ENCODE results near the gene TMSB10. TPM values are rescaled to one million over a fixed set of nuclear protein-coding genes. Genes with fewer than 3 reads are reported as not detected.

Gene TMSB10
- total and polyA plus RNA-seq, 4 donors, result 225 to 518 (median 256) TPM

- TF ChIP-seq FOXA2 (IDR thresholded peaks at IDR 0.05) (no peak), RAD21 (IDR thresholded peaks at IDR 0.05) (peak; percentile 65 to 70)
- Histone ChIP-seq H3K9ac (ENCODE audit: low read depth in 1 of 2, low read length in 2 of 2) (no peak overlapping the region), H3K27ac (ENCODE audit: low read depth in 1 of 2, low read length in 2 of 2) (no peak overlapping the region), H3K27me3 (ENCODE audit: control insufficient read depth in 4 of 4, insufficient read depth in 4 of 4, low read length in 3 of 4) (no peaks in the 10 kb centered on the region), H3K9me3 (ENCODE audit: control insufficient read depth in 4 of 4, low read length in 3 of 4) (no peaks in the 10 kb centered on the region), H3K4me3 (ENCODE audit: low read depth in 1 of 3, low read length in 3 of 3) (no peak overlapping the region), H3K36me3 (ENCODE audit: control insufficient read depth in 4 of 4, insufficient read depth in 3 of 4, low read depth in 1 of 4, low read length in 3 of 4) (no peaks in the 10 kb centered on the region), H3K4me1 (ENCODE audit: control insufficient read depth in 4 of 4, insufficient read depth in 4 of 4, low read length in 3 of 4) (no peaks in the 10 kb centered on the region)
- DNase-seq (ENCODE audit: low spot score), result no peak
- WGBS, result 87% methylated on average over 3 of the region's 3 CpGs
Observed at GRCh38 chr2:84858123-84858522, 47.3 kb upstream of the TMSB10 start.

DNA sequence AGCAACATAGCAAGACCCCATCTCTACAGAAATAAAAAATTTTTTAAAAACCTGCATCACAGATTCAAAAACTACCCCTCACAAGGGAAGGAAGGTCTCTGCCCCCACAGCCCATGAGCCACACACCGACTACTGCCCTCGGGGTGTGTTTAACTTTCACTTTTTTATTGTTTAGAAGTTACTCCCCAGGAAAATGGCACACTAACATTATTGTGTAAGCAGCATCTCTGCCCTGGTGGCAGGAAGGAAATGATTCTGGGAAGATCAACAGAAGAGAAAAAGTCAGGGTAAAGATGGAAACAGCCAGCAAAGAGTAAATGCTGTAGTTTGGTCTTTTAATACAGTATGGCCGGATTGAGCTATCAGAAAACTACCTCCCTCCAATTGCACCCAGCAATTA is 46.5 kb upstream of the TMSB10 start:
- Histone ChIP-seq H3K9ac (ENCODE audit: low read depth in 1 of 2, low read length in 2 of 2) (no peak overlapping the region), H3K4me1 (ENCODE audit: control insufficient read depth in 4 of 4, insufficient read depth in 4 of 4, low read length in 3 of 4) (no peaks in the 10 kb centered on the region), H3K27ac (ENCODE audit: low read depth in 1 of 2, low read length in 2 of 2) (no peak overlapping the region), H3K9me3 (ENCODE audit: control insufficient read depth in 4 of 4, low read length in 3 of 4) (no peaks in the 10 kb centered on the region), H3K4me3 (ENCODE audit: low read depth in 1 of 3, low read length in 3 of 3) (no peak overlapping the region), H3K27me3 (ENCODE audit: control insufficient read depth in 4 of 4, insufficient read depth in 4 of 4, low read length in 3 of 4) (no peaks in the 10 kb centered on the region), H3K36me3 (ENCODE audit: control insufficient read depth in 4 of 4, insufficient read depth in 3 of 4, low read depth in 1 of 4, low read length in 3 of 4) (no peaks in the 10 kb centered on the region)
- DNase-seq (ENCODE audit: low spot score), result no peak
- TF ChIP-seq RAD21 (IDR thresholded peaks at IDR 0.05) (no peak), CTCF (IDR thresholded peaks at IDR 0.05; ENCODE audit: low read depth, low read length, missing input control) (no peak), NR2F2 (IDR thresholded peaks at IDR 0.05) (no peak)
- 68% methylated on average over 3 of the region's 3 CpGs for WGBS

DNA sequence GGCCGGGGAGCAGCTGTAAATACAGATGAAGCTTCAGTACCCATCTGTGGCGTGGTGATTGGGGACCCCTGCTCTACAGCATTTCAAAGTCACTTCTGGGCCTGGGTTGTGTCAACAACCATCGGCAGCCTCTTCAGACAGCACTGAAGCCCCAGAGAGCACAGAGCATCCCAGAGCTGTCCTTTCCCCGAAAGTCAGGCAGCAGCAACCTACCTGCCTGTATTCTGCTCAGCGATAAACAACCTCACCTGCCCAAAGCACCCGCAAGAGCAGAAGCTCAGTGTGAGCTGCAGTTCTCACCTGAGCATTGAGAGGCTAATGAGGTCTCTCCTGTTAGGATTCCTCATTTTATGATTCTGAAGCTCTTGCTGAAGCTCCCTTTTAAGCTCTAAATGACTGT is 43.9 kb upstream of the TMSB10 start:
- Histone ChIP-seq H3K4me1 (ENCODE audit: control insufficient read depth in 4 of 4, insufficient read depth in 4 of 4, low read length in 3 of 4) (no peaks in the 10 kb centered on the region), H3K4me3 (ENCODE audit: low read depth in 1 of 3, low read length in 3 of 3) (no peak overlapping the region), H3K36me3 (ENCODE audit: control insufficient read depth in 4 of 4, insufficient read depth in 3 of 4, low read depth in 1 of 4, low read length in 3 of 4) (no peaks in the 10 kb centered on the region), H3K9ac (ENCODE audit: low read depth in 1 of 2, low read length in 2 of 2) (no peak overlapping the region), H3K9me3 (ENCODE audit: control insufficient read depth in 4 of 4, low read length in 3 of 4) (no peaks in the 10 kb centered on the region), H3K27ac (ENCODE audit: low read depth in 1 of 2, low read length in 2 of 2) (no peak overlapping the region), H3K27me3 (ENCODE audit: control insufficient read depth in 4 of 4, insufficient read depth in 4 of 4, low read length in 3 of 4) (no peaks in the 10 kb centered on the region)
- no peak for TF ChIP-seq SP1 (IDR thresholded peaks at IDR 0.05)
- TF ChIP-seq EGR1 (IDR thresholded peaks at IDR 0.05; ENCODE audit: low read depth in 2 of 2), result no peak
- TF ChIP-seq JUND (IDR thresholded peaks at IDR 0.05), result no peak
- TF ChIP-seq NR2F2 (IDR thresholded peaks at IDR 0.05), result no peak
- TF ChIP-seq YY1 (IDR thresholded peaks at IDR 0.05), result no peak
- no peak for TF ChIP-seq HNF4G (IDR thresholded peaks at IDR 0.05)
- no peak for TF ChIP-seq REST (IDR thresholded peaks at IDR 0.05)
- TF ChIP-seq FOXA2 (IDR thresholded peaks at IDR 0.05), result no peak
- TF ChIP-seq FOXA1 (IDR thresholded peaks at IDR 0.05), result no peak
- TF ChIP-seq, protein P1, sequence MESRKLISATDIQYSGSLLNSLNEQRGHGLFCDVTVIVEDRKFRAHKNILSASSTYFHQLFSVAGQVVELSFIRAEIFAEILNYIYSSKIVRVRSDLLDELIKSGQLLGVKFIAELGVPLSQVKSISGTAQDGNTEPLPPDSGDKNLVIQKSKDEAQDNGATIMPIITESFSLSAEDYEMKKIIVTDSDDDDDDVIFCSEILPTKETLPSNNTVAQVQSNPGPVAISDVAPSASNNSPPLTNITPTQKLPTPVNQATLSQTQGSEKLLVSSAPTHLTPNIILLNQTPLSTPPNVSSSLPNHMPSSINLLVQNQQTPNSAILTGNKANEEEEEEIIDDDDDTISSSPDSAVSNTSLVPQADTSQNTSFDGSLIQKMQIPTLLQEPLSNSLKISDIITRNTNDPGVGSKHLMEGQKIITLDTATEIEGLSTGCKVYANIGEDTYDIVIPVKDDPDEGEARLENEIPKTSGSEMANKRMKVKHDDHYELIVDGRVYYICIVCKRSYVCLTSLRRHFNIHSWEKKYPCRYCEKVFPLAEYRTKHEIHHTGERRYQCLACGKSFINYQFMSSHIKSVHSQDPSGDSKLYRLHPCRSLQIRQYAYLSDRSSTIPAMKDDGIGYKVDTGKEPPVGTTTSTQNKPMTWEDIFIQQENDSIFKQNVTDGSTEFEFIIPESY (IDR thresholded peaks at IDR 0.05), result no peak
- TF ChIP-seq HNF4A (conservative IDR thresholded peaks at IDR 0.05), result no peak
- no peak for TF ChIP-seq RAD21 (IDR thresholded peaks at IDR 0.05)
- TF ChIP-seq TAF1 (conservative IDR thresholded peaks at IDR 0.05), result no peak
- TF ChIP-seq GABPA (IDR thresholded peaks at IDR 0.05 in 1 of 2, conservative IDR thresholded peaks at IDR 0.05 in 1 of 2), result no peak
- 85% methylated on average over 6 of the region's 6 CpGs for WGBS
- no peak for DNase-seq (ENCODE audit: low spot score)

All from liver (tissue), 9 donors.